DOHH2 (cell line): ENCODE measurements around the gene BAIAP2.

Source experiments
- H3F3A ChIP-seq: fragments of 200-600 bp; sonication (generic), shearing (Covaris generic); 2 replicates; pipeline ENCODE4 v1.6.0; 2016; ENCODE audit warnings: antibody characterized with exemption, mild to moderate bottlenecking; ENCODE audit not compliant: control insufficient read depth, insufficient read depth
- H3K27ac ChIP-seq: fragments of 200-600 bp; sonication (generic); 2 replicates; pipeline ENCODE4 v1.5.1; 2014; ENCODE audit warnings: low read depth, mild to moderate bottlenecking, low read length, moderate library complexity
- H3K27me3 ChIP-seq: fragments of 200-600 bp; sonication (generic); 2 replicates; pipeline ENCODE4 v1.6.1; 2014; ENCODE audit warnings: mild to moderate bottlenecking, low read length, mixed read lengths; ENCODE audit not compliant: control insufficient read depth
- H3K36me3 ChIP-seq: fragments of 200-600 bp; sonication (generic); 2 replicates; pipeline ENCODE4 v1.6.1; 2014; ENCODE audit warnings: mild to moderate bottlenecking, low read length, moderate library complexity, mixed read lengths; ENCODE audit not compliant: control insufficient read depth
- H3K4me1 ChIP-seq: fragments of 200-600 bp; sonication (generic); 2 replicates; pipeline ENCODE4 v1.6.1; 2014; ENCODE audit warnings: mild to moderate bottlenecking, low read length, mixed read lengths; ENCODE audit not compliant: control insufficient read depth
- H3K4me2 ChIP-seq: fragments of 200-600 bp; sonication (generic); 2 replicates; pipeline ENCODE4 v1.6.0; 2014; ENCODE audit warnings: mild to moderate bottlenecking, low read length, moderate library complexity
- H3K4me3 ChIP-seq: fragments of 200-600 bp; sonication (generic); 2 replicates; pipeline ENCODE4 v1.5.1; 2014; ENCODE audit warnings: mild to moderate bottlenecking, low read length, mixed read lengths
- H3K79me2 ChIP-seq: fragments of 200-600 bp; sonication (generic); 2 replicates; pipeline ENCODE4 v1.6.1; 2014; ENCODE audit warnings: mild to moderate bottlenecking, low read length, mixed read lengths; ENCODE audit not compliant: control insufficient read depth
- H3K9me2 ChIP-seq: fragments of 200-600 bp; sonication (generic); replicated peaks from 2 replicates; pipeline ENCODE4 v1.6.1; 2014; ENCODE audit warnings: mild to moderate bottlenecking, low read length, mixed read lengths; ENCODE audit not compliant: control insufficient read depth
- H3K9me3 ChIP-seq: fragments of 200-600 bp; sonication (generic); 2 replicates; pipeline ENCODE4 v1.6.1; 2014; ENCODE audit warnings: antibody characterized with exemption, low read length, mixed read lengths; ENCODE audit not compliant: control insufficient read depth, insufficient read depth
- H4K20me1 ChIP-seq: fragments of 200-600 bp; sonication (generic); 2 replicates; pipeline ENCODE4 v1.6.0; 2014; ENCODE audit warnings: low read depth, mild to moderate bottlenecking, antibody characterized with exemption, low read length, moderate library complexity; ENCODE audit not compliant: control insufficient read depth, insufficient read depth
- EZH2phosphoT487 ChIP-seq: fragments of 200-600 bp; sonication (generic); IDR thresholded peaks from 2 replicates; pipeline ENCODE4 v1.6.1; 2017; ENCODE audit warnings: borderline replicate concordance, mild to moderate bottlenecking, antibody characterized with exemption, low read length, moderate library complexity, mixed read lengths
- TF ChIP-seq, protein P1 (sequence below): fragments of 200-600 bp; sonication (generic); IDR thresholded peaks from one replicate; pipeline ENCODE4 v1.5.1; 2014; ENCODE audit warnings: antibody characterized with exemption, mild to moderate bottlenecking, low read depth, low read length; ENCODE audit not compliant: poor library complexity, severe bottlenecking

Gene BAIAP2

DNA sequence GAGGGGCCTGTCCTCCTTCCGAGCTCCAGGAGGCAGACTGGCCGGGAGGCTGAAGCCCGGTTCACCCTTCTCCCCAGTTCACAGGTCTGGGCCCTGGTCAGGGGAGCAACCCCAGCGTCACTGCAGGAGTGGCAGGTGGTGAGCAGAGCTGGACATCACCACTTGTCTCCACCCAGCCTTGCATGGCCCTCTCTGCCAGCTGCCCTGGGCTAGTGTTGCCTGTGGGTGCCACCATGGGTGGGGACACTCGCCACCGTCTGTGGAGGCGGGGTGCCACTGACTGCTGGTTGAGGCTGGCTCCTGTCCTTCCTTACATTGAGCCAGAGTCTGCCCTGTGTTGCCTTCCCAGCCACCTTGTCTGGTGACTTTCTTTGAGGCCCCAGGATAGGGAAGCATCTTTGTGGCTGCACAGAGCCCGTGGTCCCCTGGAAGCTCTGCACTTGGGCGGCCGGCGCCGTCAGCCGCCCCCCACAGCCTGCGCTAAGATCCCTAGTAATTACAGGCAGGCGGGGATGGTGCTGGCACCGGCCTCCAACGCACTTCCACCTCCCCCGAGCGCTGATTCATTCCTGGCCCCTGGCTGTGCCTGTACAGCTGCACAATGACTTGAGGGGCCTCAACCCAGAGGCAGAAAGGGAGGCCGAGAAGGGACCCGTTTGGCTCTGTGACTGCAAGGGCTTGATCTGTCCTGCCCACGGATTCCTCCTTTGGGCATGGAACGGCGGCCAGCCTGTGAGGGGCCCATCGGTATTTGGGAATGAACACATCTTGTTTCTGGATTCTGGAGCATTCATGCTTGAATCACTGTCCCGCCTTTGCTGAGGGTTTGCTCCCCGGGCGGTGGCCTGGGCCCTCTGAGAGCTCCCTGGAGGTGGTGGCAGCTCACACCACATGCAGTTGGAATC lies 5.2 kb downstream of the BAIAP2 start:
- Histone ChIP-seq H3K36me3 (no peaks in the 10 kb centered on the region), H3F3A (no peaks in the 10 kb centered on the region), H3K4me1 (no peaks in the 10 kb centered on the region), H3K4me3 (no peak overlapping the region), H3K27ac (no peak overlapping the region), H3K9me2 (no peaks in the 10 kb centered on the region), H3K9me3 (no peaks in the 10 kb centered on the region), H3K4me2 (no peak overlapping the region), H3K79me2 (no peaks in the 10 kb centered on the region), H4K20me1 (no peaks in the 10 kb centered on the region; the same call in 1 of the 2 replicates), H3K27me3 (peaks cover 4% of the 10 kb centered on the region; the same call in 1 of the 2 replicates)
- TF ChIP-seq, protein P1, sequence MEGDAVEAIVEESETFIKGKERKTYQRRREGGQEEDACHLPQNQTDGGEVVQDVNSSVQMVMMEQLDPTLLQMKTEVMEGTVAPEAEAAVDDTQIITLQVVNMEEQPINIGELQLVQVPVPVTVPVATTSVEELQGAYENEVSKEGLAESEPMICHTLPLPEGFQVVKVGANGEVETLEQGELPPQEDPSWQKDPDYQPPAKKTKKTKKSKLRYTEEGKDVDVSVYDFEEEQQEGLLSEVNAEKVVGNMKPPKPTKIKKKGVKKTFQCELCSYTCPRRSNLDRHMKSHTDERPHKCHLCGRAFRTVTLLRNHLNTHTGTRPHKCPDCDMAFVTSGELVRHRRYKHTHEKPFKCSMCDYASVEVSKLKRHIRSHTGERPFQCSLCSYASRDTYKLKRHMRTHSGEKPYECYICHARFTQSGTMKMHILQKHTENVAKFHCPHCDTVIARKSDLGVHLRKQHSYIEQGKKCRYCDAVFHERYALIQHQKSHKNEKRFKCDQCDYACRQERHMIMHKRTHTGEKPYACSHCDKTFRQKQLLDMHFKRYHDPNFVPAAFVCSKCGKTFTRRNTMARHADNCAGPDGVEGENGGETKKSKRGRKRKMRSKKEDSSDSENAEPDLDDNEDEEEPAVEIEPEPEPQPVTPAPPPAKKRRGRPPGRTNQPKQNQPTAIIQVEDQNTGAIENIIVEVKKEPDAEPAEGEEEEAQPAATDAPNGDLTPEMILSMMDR, result no peak
- TF ChIP-seq EZH2phosphoT487, result no peak

DNA sequence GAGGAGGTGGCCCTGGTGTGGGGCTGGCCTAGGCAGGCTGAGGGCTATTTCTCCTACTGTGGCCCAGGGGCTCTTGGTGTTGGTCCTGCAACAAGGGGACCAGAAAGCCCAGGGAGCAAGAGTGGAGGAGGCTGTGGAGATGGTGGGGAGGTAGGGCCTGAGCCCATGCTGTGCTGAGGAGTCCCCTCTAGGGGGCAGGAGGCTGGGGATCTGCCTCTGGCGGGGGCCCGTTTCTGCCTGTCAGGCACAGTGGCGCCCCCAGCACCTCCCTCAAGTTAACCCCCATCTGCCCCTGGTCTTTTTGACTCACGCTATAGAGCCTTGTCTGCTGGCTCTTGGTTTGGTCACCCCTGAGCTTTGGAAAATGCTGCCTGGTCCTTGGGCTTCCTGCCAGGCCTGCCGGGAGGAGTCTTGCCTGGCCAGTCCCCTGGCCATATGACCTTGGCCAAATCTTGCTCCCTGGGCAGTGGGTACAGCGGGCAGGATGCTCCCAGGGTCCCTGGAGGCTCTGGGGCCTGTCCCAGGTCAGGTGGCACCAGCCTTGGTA lies 5.9 kb downstream of the BAIAP2 start:
- Histone ChIP-seq H3K9me2 (no peaks in the 10 kb centered on the region), H3K27me3 (peaks cover 1% of the 10 kb centered on the region; the same call in 1 of the 2 replicates), H3K4me3 (no peak overlapping the region), H3F3A (no peaks in the 10 kb centered on the region), H3K9me3 (no peaks in the 10 kb centered on the region), H3K79me2 (no peaks in the 10 kb centered on the region), H3K36me3 (no peaks in the 10 kb centered on the region), H4K20me1 (no peaks in the 10 kb centered on the region; the same call in 1 of the 2 replicates), H3K4me2 (no peak overlapping the region), H3K27ac (no peak overlapping the region), H3K4me1 (no peaks in the 10 kb centered on the region)
- TF ChIP-seq EZH2phosphoT487, result no peak
- TF ChIP-seq, protein P1, result peak; percentile 75

DNA sequence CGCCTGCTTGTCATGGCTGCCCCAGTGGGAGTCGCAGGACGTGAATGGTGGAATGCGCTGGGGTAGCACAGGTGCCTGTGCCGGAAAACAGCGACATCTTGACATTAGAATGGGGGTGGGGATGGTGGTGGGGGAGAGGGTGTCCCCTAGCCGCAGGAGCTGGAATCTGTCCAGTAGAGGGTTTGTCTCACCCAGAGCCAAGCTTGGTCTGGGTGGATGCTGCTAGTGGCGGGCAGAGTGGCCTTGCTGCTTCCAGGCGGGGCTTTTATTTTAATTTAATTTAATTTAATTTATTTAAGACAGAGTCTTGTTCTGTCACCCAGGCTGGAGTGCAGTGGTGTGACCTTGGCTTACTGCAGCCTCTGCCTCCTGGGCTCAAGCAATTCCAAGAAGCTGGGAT lies 7.7 kb downstream of the BAIAP2 start:
- Histone ChIP-seq H3K27me3 (no peaks in the 10 kb centered on the region), H4K20me1 (no peaks in the 10 kb centered on the region; the same call in 1 of the 2 replicates), H3K4me1 (no peaks in the 10 kb centered on the region)

More for the DNA sequence above, 7.7 kb downstream of the BAIAP2 start:
- no peaks in the 10 kb centered on the region for H3K9me3 ChIP-seq
- H3K79me2 ChIP-seq, result no peaks in the 10 kb centered on the region
- no peaks in the 10 kb centered on the region for H3K36me3 ChIP-seq
- H3K9me2 ChIP-seq, result no peaks in the 10 kb centered on the region
- H3K4me3 ChIP-seq, result no peak overlapping the region
- TF ChIP-seq EZH2phosphoT487, result no peak
- TF ChIP-seq, protein P1, result no peak
- H3K4me2 ChIP-seq, result no peak overlapping the region
- no peak overlapping the region for H3K27ac ChIP-seq
- no peaks in the 10 kb centered on the region for H3F3A ChIP-seq
